ENCODE measurements around the gene NRDC.

The NRDC gene

DNA sequence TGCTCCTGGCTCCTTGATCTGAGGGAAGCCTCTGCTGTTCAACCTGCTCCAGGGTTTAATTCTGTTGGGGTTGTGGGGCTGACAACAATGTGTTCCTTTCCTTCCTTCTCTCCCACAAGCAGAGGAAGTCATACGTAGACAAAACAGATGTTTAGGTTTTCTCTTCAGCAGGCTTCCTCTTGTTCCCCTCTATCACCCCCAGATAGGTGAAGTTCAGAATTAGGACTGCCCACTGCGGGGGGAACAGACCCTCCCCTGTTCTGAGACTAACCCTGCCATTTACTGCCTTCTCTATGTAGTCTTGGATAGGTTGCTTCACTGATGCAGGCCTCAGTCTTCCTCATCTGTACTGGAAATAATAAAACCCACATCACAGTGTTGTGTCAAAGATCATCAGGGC is 30.0 kb upstream of the NRDC start:
- no peak overlapping the region for H3K4me3 ChIP-seq (ENCODE audit: low read depth, low read length)
- in situ Hi-C loops (cut with HindIII; ENCODE audit: low sequenced_read_pairs): no loop called here
- no peak for DNase-seq (ENCODE audit: low read depth, low spot score)
- TF ChIP-seq, protein P1, sequence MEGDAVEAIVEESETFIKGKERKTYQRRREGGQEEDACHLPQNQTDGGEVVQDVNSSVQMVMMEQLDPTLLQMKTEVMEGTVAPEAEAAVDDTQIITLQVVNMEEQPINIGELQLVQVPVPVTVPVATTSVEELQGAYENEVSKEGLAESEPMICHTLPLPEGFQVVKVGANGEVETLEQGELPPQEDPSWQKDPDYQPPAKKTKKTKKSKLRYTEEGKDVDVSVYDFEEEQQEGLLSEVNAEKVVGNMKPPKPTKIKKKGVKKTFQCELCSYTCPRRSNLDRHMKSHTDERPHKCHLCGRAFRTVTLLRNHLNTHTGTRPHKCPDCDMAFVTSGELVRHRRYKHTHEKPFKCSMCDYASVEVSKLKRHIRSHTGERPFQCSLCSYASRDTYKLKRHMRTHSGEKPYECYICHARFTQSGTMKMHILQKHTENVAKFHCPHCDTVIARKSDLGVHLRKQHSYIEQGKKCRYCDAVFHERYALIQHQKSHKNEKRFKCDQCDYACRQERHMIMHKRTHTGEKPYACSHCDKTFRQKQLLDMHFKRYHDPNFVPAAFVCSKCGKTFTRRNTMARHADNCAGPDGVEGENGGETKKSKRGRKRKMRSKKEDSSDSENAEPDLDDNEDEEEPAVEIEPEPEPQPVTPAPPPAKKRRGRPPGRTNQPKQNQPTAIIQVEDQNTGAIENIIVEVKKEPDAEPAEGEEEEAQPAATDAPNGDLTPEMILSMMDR (IDR thresholded peaks at IDR 0.05; ENCODE audit: low read depth, low read length): no peak

DNA sequence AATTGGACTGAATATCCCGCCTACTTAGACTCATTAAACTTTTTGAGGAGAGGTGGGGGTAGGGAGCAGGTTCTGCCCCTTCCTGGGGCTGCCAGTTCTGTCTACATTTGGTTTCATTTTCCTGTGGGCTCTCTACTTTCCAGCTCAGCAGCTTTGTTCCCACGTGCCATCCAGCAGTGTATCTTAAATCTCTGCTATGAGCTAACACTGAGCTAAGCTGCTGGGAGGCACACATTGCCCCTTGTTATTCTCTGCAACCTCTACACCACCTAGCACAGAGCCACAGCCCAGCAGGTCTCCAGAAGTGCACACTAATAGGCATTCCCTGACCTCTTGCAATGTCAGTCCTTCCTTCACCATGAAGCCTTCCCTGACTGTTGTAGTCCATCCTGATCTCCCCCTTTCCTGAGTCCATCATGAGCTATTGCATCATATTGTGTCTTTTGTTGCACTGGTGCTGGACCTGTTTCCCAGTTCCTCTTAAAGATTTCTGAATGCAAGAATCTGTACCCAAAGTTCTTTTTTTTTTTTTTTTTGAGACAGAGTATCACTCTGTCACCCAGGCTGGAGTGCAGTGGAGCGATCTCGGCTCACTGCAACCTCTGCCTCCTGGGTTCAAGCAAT is 28.7 kb upstream of the NRDC start:
- TF ChIP-seq, protein P1 (IDR thresholded peaks at IDR 0.05; ENCODE audit: low read depth, low read length): no peak
- in situ Hi-C loops (cut with HindIII; ENCODE audit: low sequenced_read_pairs): no loop called here
- DNase-seq (ENCODE audit: low read depth, low spot score): no peak

GRCh38 chr1:51906306-51907078 is 28.0 kb upstream of the NRDC start:
- TF ChIP-seq, protein P1 (IDR thresholded peaks at IDR 0.05; ENCODE audit: low read depth, low read length): no peak
- in situ Hi-C loops (cut with HindIII; ENCODE audit: low sequenced_read_pairs): no loop called here
- no peak overlapping the region for H3K4me3 ChIP-seq (ENCODE audit: low read depth, low read length)
- DNase-seq (ENCODE audit: low read depth, low spot score): peak; percentile 51

More for the DNA sequence above, 28.7 kb upstream of the NRDC start:
- no peak overlapping the region for H3K4me3 ChIP-seq (ENCODE audit: low read depth, low read length)

DNA sequence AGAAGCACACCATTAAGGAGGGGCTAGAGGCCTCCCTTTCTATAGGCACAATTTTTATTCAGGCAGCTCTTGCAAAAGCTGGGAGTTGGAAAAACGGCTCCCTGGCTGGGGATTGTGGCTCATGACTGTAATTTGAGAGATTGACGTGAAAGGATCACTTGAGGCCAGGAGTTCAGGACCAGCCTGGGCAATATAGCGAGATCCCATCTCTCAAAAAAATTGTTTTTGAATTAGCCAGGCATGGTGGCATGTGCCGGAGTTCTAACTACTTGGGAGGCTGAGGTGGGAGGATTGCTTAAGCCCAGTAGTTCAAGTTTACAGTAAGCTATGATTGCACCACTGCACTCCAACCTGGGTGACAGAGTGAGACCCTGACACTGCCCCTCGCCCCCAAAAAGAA is 23.9 kb upstream of the NRDC start:
- no peak for DNase-seq (ENCODE audit: low read depth, low spot score)
- no peak overlapping the region for H3K4me3 ChIP-seq (ENCODE audit: low read depth, low read length)
- TF ChIP-seq, protein P1 (IDR thresholded peaks at IDR 0.05; ENCODE audit: low read depth, low read length): no peak
- in situ Hi-C loops (cut with HindIII; ENCODE audit: low sequenced_read_pairs): no loop called here

GRCh38 chr1:51901151-51901550 is 22.6 kb upstream of the NRDC start:
- no peak overlapping the region for H3K4me3 ChIP-seq (ENCODE audit: low read depth, low read length)
- in situ Hi-C loops (cut with HindIII; ENCODE audit: low sequenced_read_pairs): no loop called here
- no peak for DNase-seq (ENCODE audit: low read depth, low spot score)
- TF ChIP-seq, protein P1 (IDR thresholded peaks at IDR 0.05; ENCODE audit: low read depth, low read length): no peak

GRCh38 chr1:51899022-51899421 is 20.5 kb upstream of the NRDC start:
- in situ Hi-C loops (cut with HindIII; ENCODE audit: low sequenced_read_pairs): no loop called here
- TF ChIP-seq, protein P1 (IDR thresholded peaks at IDR 0.05; ENCODE audit: low read depth, low read length): no peak
- no peak overlapping the region for H3K4me3 ChIP-seq (ENCODE audit: low read depth, low read length)
- no peak for DNase-seq (ENCODE audit: low read depth, low spot score)
